Thoracic aorta (tissue), 2 donors: ENCODE data around the gene BRINP3. TPM values are rescaled to one million over a fixed set of nuclear protein-coding genes. Genes with fewer than 3 reads are reported as not detected.

Experiments used
- ATAC-seq: fragments of 150-250 bp; one replicate; pipeline ENCODE4 v1.8.0; 2017; ENCODE audit warnings: low read depth; ENCODE audit not compliant: insufficient number of reproducible peaks, low FRiP score
- DNase-seq: peaks from one replicate; pipeline ENCODE4 v3.0.0-alpha.2; 2020; ENCODE audit warnings: low spot score
- H3K27ac ChIP-seq, 2 donors: fragments of 200-600 bp; sonication (generic); 1 replicate in 1 of 2; 2 replicates in 1 of 2; pipeline ENCODE4 v1.5.1; 2016; ENCODE audit warnings: mild to moderate bottlenecking in 2 of 2, moderate library complexity in 2 of 2
- H3K27me3 ChIP-seq: fragments of 200-600 bp; sonication (generic); replicated peaks from 2 replicates; pipeline ENCODE4 v1.6.0; 2016; ENCODE audit warnings: mild to moderate bottlenecking; ENCODE audit not compliant: insufficient read depth
- H3K36me3 ChIP-seq: fragments of 200-600 bp; sonication (generic); one replicate; pipeline ENCODE4 v1.5.1; 2016
- H3K4me1 ChIP-seq, 2 donors: fragments of 200-600 bp; sonication (generic); 1 replicate in 1 of 2; 2 replicates in 1 of 2; pipeline versions ENCODE4 v1.5.1 to v1.6.0; 2016; ENCODE audit warnings: low read depth in 2 of 2, mild to moderate bottlenecking in 1 of 2; ENCODE audit not compliant: control insufficient read depth in 1 of 2
- H3K4me3 ChIP-seq: fragments of 200-600 bp; sonication (generic); 2 replicates; pipeline ENCODE4 v1.5.1; 2016; ENCODE audit warnings: mild to moderate bottlenecking
- H3K9me3 ChIP-seq: fragments of 200-600 bp; sonication (generic); 2 replicates; pipeline ENCODE4 v1.5.1; 2016
- total RNA-seq, 2 donors: library from RNA; depleted of rRNA; stranded (reverse); fragments of >200 nt; gene quantifications; one replicate each; pipeline versions ENCODE4 v1.1.0 to v1.2.3, GENCODE V29; 2016
- TF ChIP-seq, protein P1 (sequence below): fragments of 200-600 bp; sonication (generic); IDR thresholded peaks from one replicate; pipeline ENCODE4 v1.5.1; 2019; ENCODE audit warnings: antibody characterized with exemption

The BRINP3 gene
- total RNA-seq, 2 donors from 2014 or later = 6.0 TPM; not detected in 1

DNA sequence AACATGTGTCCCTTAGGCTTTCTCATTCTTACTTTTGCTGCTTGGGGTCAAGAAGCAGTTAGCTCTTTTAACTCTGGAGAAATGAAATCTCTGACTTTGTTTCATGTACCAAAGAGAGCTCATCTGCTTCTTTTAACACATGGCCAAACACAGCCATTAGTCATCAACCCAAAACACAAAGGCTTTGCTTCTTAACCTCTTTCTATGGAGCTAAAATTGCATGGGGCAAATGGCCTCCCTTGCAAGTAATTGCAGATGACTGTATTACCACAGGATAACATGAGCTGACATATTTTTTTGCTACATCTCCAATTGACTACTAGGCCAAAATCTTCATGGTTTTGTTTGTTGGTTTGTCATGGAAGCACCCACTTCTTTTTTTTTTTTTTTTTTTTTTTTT, 300.9 kb downstream of the BRINP3 start:
- Histone ChIP-seq H3K4me1 (no peaks in the 10 kb centered on the region), H3K27me3 (no peaks in the 10 kb centered on the region), H3K27ac (no peak overlapping the region), H3K9me3 (no peaks in the 10 kb centered on the region), H3K36me3 (no peaks in the 10 kb centered on the region), H3K4me3 (no peak overlapping the region)
- ATAC-seq (no peak), DNase-seq (no peak)
- TF ChIP-seq, protein P1, sequence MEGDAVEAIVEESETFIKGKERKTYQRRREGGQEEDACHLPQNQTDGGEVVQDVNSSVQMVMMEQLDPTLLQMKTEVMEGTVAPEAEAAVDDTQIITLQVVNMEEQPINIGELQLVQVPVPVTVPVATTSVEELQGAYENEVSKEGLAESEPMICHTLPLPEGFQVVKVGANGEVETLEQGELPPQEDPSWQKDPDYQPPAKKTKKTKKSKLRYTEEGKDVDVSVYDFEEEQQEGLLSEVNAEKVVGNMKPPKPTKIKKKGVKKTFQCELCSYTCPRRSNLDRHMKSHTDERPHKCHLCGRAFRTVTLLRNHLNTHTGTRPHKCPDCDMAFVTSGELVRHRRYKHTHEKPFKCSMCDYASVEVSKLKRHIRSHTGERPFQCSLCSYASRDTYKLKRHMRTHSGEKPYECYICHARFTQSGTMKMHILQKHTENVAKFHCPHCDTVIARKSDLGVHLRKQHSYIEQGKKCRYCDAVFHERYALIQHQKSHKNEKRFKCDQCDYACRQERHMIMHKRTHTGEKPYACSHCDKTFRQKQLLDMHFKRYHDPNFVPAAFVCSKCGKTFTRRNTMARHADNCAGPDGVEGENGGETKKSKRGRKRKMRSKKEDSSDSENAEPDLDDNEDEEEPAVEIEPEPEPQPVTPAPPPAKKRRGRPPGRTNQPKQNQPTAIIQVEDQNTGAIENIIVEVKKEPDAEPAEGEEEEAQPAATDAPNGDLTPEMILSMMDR = no peak

DNA sequence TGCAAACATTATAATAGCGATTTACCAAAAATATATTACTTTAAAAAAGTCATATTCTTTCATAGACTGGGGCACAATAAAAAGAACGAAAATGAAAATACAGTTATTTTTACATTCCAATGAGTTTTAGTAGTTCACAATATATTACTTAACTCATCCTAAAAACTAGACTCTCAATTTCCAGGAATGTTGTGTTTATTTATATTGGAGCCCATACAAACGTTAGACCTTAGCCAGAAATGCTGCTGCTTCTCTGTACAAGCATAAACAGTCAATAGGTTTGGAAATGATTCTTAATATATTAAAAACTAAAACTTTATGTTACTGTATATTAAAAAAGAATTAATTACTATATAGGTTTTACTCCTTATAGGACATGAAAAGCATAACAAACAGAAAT, 302.3 kb downstream of the BRINP3 start:
- TF ChIP-seq, protein P1 = no peak
- DNase-seq (no peak), ATAC-seq (no peak)
- Histone ChIP-seq H3K4me3 (no peak overlapping the region), H3K27ac (no peak overlapping the region), H3K4me1 (no peaks in the 10 kb centered on the region), H3K27me3 (no peaks in the 10 kb centered on the region), H3K9me3 (no peaks in the 10 kb centered on the region), H3K36me3 (no peaks in the 10 kb centered on the region)

DNA sequence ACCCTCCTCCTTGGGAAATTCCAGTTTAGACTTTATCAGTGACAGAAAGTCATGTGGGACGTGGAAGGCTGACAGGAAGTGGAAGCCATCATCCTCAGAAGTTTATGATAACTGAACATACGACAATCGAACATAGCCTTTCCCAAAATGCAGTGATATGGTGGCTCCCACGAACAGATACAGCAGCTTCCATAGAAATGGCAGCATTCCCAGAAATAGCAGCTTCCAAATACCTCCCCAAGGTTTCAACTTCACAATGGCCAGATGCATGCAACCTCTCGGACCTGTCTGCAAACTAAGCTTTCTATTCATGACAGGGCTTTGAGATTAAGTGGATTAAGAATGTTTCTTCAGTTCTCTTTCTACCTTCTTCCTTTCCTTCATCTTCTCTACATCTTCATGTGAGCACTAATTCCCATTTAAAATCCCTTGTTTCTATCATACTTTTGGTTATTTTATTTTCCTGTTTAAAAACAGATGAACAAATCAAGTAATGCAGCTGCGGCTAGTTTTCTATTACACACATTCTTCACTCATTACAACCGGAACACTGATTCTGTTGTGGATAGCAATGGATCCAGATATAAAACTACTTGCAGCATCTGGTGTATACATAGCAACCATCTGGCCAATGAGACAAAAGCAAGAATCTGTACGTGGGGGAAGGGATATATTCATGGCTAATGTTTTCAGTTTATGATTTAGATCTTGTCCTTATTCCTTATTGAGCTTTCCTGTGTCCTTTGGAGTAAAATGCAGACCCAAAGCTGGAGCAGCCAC, 304.8 kb downstream of the BRINP3 start:
- no peak for ATAC-seq
- Histone ChIP-seq H3K9me3 (no peaks in the 10 kb centered on the region), H3K4me3 (no peak overlapping the region), H3K36me3 (no peaks in the 10 kb centered on the region), H3K27ac (no peak overlapping the region), H3K27me3 (no peaks in the 10 kb centered on the region), H3K4me1 (peaks cover 0 to 5% of the 10 kb centered on the region in 2 donors)
- TF ChIP-seq, protein P1 = no peak
- DNase-seq = no peak

DNA sequence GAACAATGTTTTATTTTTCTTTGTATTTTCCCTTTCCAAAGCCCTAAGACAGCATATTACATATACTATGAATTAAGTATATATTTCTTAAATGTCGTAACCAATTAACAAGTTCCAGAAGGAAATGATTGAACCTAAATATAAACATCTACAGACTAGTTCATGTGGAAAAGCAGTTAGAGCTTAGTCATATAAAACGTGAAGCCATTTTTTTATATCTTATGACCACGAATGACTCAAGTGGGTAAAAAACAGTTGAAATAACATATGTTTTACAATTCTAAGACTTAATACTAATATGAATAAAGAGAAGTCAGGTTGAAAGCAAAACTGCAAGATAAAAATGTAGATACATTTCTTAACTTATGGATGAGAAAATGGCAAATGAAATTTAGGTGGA, 307.3 kb downstream of the BRINP3 start:
- Histone ChIP-seq H3K27ac (no peak overlapping the region), H3K4me3 (no peak overlapping the region), H3K36me3 (no peaks in the 10 kb centered on the region), H3K27me3 (no peaks in the 10 kb centered on the region), H3K9me3 (no peaks in the 10 kb centered on the region), H3K4me1 (peaks cover 0 to 5% of the 10 kb centered on the region in 2 donors)
- no peak for DNase-seq
- no peak for ATAC-seq
- TF ChIP-seq, protein P1 = no peak

DNA sequence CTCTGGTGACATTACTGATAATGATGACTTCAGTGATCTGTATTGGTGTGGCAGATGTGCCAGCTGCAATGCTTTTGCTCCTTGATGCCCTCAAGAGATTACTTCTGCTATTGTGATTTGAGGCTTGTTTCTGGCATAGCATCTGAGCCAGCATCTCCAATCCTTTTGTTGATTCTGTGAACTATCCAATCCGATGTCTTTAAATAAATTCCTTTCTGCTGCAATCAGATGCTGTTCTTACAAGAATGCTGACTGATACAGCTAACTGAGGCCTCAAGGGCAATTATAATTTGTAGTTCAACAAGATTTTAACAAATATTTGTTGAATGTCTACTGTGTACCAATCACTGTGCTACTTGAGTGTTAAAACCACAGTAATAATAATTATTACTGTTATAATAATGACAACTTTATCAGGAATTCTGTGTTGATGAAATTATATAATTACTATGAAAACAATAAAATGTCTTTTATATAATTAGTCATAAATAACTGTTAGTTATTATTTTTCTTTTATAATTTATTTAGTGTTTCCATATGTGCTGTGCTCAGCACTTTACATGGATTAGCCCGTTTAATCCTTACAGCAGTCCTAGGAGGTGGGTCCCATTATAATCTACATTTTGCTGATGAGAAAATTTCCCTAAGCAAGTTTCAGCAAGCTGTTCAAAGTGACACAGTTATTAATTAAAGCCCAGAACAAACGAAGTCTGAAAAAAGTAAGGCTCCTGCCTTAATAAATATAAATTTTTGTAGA, 308.2 kb downstream of the BRINP3 start:
- TF ChIP-seq, protein P1 = no peak
- ATAC-seq = no peak
- Histone ChIP-seq H3K36me3 (no peaks in the 10 kb centered on the region), H3K27me3 (no peaks in the 10 kb centered on the region), H3K4me1 (peaks cover 0 to 5% of the 10 kb centered on the region in 2 donors), H3K9me3 (no peaks in the 10 kb centered on the region), H3K27ac (no peak overlapping the region), H3K4me3 (no peak overlapping the region)
- no peak for DNase-seq
